Activated CD4-positive, alpha-beta T cell treated with anti-CD3 and anti-CD28 coated beads, Interleukin-2, amount 50 U/mL, for 4 hours (primary cell): ENCODE results near the gene PRAMEF15.
"Not testable (repeated sequence)": the region's sequence is repeated elsewhere in the genome, so short reads cannot be mapped to it uniquely, and the experiment has no call there.

ENCODE experiments used
- DNase-seq, 2 experiments: peaks; one replicate each; pipeline ENCODE4 v3.0.0-alpha.2; 2020

The PRAMEF15 gene

DNA sequence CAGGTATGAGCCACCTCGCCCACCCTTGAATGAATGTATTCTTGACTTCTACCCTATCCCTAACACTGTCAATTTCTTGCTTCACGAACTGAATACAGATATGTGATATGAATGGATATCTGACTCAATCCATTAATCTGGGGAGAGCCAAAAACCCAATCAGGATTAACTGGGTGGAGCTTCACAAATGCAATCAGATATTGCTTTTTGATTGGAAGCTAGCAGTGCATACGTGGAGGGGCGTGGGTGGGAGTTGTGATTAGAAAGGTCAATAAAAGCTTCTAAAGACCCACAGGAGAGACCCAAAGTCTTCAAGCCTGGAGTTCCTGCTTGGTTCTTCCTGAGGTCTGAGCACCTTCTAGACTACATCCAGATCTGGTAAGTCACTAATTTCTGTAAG is at the start of gene PRAMEF15:
Gene PRAMEF15 (plus strand): TSS at position 301 of the 400 bp plus-strand sequence. CDS start 2,827 bp downstream, outside the sequence.
- not testable (repeated sequence) for DNase-seq

DNA sequence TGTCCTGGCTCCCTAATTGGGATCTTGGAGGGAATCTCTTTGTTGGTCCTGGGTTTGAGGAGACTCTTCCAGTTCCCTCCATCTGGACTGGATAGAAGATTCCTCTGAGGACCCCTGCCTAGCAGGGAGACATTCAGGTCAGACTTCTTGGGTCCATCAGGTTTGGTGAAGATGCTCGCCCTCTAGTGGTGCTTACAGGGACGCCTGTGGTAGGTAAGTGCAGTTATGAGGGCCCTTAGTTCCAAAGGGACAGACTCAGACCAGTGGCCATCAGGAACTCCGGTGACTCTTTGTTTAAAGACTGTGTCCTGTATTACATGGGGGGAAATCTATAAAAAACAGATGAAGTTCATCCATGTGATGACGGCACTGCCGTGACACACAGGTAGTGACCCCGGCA is 38.4 kb upstream of the PRAMEF15 start:
- DNase-seq: not testable (repeated sequence)

- not testable (repeated sequence) for DNase-seq
Measured at GRCh38 chr1:13279617-13280016, 35.8 kb upstream of the PRAMEF15 start.

DNA sequence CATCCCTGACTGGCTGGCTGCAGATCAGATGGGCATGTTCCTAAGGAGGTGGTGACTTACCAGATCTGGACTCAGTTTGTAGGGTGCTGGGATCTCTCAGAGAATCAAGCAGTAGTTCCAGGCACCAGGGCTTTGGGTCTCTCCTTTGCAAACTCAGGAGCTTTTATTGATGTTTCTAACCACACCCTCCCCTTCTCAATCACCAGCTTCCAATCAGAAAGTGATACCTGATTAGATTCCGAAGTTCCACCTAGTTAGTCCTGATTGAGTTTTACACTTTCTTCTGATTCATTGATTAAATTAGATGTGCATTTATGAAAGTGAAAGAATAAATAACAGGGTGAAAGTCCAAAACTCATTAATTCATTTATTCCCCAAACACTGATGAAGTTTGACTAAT is 30.3 kb upstream of the PRAMEF15 start, which contains the start of gene PRAMEF8:
Gene PRAMEF8 (minus strand): TSS at position 101 of the 400 bp plus-strand sequence. CDS start 1,046 bp downstream, outside the sequence.
- not testable (repeated sequence) for DNase-seq

DNA sequence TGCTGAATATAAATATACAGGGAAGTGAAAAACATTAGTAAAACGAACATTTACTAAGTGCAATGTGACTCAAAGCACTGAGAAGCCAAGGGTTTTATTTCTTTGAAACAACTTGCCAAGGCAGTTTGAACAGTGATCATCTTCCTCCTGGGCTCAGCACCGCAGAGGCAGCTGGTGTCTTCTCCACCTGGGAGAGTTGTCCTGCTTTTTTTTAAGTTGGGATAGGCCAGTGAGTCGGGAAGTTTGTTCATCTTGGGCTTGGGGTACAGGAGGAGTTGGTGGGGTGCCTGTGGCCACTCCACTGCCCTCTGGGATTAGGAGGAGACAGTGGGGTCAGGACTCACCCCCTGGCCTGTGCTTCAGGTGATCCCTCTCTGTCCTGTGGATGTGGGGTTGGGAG is 26.4 kb upstream of the PRAMEF15 start:
- not testable (repeated sequence) for DNase-seq

GRCh38 chr1:13297216-13297931 is 18.0 kb upstream of the PRAMEF15 start:
- not testable (repeated sequence) for DNase-seq

DNA sequence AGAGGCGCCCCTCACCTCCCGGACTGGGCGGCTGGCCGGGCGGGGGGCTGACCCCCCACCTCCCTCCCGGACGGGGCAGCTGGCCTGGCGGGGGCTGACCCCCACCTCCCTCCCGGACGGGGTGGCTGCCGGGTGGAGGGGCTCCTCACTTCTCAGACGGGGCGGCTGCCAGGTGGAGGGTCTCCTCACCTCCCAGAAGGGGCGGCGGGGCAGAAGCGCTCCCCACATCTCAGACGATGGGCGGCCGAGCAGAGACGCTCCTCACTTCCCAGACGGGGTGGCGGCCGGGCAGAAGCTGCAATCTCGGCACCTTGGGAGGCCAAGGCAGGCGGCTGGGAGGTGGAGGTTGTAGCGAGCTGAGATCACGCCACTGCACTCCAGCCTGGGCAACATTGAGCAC is 16.7 kb upstream of the PRAMEF15 start:
- DNase-seq: not testable (repeated sequence)

DNA sequence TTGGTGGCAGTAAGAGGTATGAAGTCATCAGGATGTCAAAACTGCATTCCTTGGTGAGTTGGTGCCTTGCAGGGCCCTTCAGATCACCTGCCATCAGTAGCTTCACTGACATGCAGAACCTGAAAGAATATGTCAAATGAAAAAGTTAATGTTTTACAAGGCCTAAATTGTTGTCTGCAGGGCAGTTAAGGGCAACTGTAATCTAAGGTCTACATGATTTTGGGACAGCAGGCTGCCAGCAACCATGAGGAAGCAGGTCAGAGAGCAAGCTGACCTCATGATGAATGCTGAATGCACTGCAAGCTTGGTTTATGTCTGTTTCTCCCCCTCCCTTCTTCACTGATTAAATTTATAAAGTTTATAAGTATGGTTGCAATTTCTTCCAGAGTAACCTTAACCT is 13.2 kb upstream of the PRAMEF15 start:
- not testable (repeated sequence) for DNase-seq

DNA sequence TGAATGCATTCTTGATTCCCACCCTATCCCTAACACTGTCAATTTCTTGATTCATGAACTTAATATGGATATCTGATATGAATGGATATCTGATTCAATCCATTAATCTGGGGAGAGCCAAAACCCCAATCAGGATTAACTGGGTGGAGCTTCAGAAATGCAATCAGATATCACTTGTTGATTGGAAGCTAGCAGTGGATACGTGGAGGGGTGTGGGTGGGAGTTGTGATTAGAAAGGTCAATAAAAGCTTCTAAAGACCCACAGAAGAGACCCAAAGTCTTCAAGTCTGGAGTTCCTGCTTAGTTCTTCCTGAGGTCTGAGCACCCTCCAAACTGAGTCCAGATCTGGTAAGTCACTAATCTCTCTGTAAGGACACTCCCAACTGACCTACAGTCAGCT is 12.1 kb upstream of the PRAMEF15 start, which contains the start of gene PRAMEF33:
Gene PRAMEF33 (plus strand): TSS at position 301 of the 400 bp plus-strand sequence. CDS start 2,416 bp downstream, outside the sequence.
- not testable (repeated sequence) for DNase-seq

DNA sequence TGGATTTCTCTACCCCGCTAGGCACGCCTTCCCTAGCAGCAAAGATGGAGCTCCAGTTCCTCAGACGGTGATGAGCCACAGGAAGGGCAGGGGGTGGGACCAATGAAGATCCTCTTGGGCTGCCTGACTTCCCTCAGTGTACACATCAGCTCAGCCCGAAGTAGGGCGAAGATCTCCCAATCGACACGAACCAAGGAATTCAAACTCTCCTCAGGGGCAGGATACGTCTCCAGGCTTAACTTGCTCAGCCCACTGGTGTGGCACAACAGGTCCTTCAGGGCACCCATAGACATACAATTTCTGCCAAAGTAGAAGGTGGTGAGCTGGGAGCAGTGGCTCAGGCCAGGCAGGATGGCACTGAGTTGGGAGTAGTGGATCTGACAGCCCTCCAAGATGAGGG is 27.1 kb downstream of the PRAMEF15 start:
- not testable (repeated sequence) for DNase-seq

GRCh38 chr1:13347034-13347433 is 31.7 kb downstream of the PRAMEF15 start, which contains the start of gene PRAMEF14:
PRAMEF14 (minus strand) TSS chr1:13347134; CDS start chr1:13345314, 1,820 bp downstream.
- DNase-seq: not testable (repeated sequence)

GRCh38 chr1:13353476-13353875 is 38.1 kb downstream of the PRAMEF15 start:
- DNase-seq: not testable (repeated sequence)

- not testable (repeated sequence) for DNase-seq
Measured at GRCh38 chr1:13354475-13354874, 39.1 kb downstream of the PRAMEF15 start.

DNA sequence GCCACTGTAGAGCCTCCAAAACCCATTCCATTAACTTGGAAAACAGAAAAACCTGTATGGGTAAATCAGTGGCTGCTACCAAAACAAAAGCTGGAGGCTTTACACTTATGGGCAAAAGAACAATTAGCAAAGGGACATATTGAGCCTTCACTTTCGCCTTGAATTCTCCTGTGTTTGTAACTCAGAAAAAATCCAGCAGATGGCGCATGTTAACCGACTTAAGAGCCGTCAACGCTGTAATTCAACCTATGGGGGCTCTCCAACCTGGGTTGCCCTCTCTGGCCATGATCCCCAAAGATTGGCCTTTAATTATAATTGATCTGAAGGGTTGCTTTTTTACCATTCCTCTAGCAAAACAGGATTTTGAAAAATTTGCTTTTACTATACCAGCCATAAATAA is 41.4 kb downstream of the PRAMEF15 start:
- DNase-seq: not testable (repeated sequence)

DNA sequence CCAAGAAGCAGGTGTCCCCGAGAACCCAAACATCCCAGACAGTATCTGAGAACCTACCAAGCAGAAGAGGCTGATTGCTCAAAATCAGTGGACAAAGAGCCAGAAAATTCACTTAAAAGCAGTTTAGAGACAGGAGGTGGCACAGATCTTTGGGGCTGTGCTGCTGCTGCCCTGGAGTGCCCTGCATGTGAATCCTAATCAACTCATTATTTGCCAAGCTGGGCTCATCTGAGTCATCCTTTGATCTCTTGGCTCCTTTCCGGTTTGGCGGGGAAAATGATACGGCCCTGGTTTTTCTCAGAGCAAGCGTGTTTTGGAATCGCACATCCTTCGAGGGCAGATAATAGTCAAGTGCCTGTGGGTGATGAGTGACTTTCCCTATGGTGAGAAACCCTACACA is 47.0 kb downstream of the PRAMEF15 start:
- not testable (repeated sequence) for DNase-seq

DNA sequence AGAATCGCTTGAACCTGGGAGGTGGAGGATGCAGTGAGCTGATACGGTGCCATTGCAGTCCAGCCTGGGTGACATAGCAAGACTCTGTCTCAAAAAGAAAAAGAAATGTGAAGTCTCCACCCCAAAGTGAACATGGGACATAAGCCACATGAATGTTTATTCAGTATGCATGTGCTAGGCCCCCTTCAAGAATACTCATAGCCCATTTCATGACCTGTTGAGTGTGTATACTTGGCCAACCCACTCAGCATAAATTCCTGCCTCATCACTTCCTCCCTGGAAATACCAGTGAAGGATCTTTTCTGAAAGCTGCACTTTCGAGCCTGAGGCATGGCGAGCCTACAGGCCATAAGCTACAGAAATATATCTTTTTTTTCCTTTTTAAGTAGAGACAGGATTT is 49.5 kb downstream of the PRAMEF15 start:
- DNase-seq: not testable (repeated sequence)

- not testable (repeated sequence) for DNase-seq
Measured at GRCh38 chr1:13366536-13366935, 51.2 kb downstream of the PRAMEF15 start.

DNA sequence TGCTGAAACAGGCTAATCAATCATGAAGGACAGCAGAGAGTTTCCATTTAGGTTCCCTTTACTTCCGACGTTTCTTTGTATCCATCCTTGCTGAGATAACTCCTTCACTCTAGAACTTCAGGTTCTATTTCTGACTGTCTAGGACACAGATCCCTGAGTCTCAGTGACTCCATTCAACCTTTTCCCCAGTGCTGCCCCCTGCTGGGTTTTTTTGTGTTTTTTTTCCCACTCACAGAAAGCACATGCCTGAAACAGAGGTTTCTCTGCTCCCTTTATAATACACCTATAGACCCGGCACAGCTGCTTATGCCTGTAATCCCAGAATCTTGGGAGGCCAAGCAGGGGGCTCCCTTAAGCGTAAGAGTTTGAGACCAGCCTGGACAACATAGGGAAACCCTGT is 53.2 kb downstream of the PRAMEF15 start:
- not testable (repeated sequence) for DNase-seq
